Endothelial cell (in vitro differentiated cells): ENCODE data around the gene SORCS2. TPM values are rescaled to one million over a fixed set of nuclear protein-coding genes. Genes with fewer than 3 reads are reported as not detected.

Experiments
- DNase-seq: peaks from one replicate; pipeline ENCODE4 v3.0.0; 2021; ENCODE audit warnings: low spot score
- H3K27ac Mint-ChIP-seq: one replicate; pipeline ENCODE4 v1.8.0; 2021; ENCODE audit warnings: mixed read lengths, inconsistent platforms; ENCODE audit not compliant: unreplicated experiment
- H3K27me3 Mint-ChIP-seq: one replicate; pipeline ENCODE4 v1.8.0; 2021; ENCODE audit warnings: mild to moderate bottlenecking, moderate library complexity, mixed read lengths, inconsistent platforms; ENCODE audit not compliant: unreplicated experiment
- H3K36me3 Mint-ChIP-seq: one replicate; pipeline ENCODE4 v1.8.0; 2021; ENCODE audit warnings: mild to moderate bottlenecking, low read depth, mixed read lengths, inconsistent platforms; ENCODE audit not compliant: unreplicated experiment
- H3K4me1 Mint-ChIP-seq: one replicate; pipeline ENCODE4 v1.8.0; 2021; ENCODE audit warnings: mild to moderate bottlenecking, mixed read lengths, inconsistent platforms; ENCODE audit not compliant: unreplicated experiment
- H3K4me3 Mint-ChIP-seq: one replicate; pipeline ENCODE4 v1.8.0; 2021; ENCODE audit warnings: mild to moderate bottlenecking, mixed read lengths, inconsistent platforms; ENCODE audit not compliant: unreplicated experiment
- H3K9me3 Mint-ChIP-seq: one replicate; pipeline ENCODE4 v1.8.0; 2021; ENCODE audit warnings: mixed read lengths, inconsistent platforms; ENCODE audit not compliant: unreplicated experiment
- CTCF ChIP-seq: fragments of 200-600 bp; sonication (generic); IDR thresholded peaks from one replicate; pipeline ENCODE4 v1.5.0; 2021; ENCODE audit warnings: antibody characterized with exemption; ENCODE audit not compliant: unreplicated experiment
- total RNA-seq: library from RNA; stranded (reverse); fragmentation: NEBNext Ultra II Directional; extraction: Animal tissue kit (Norgen Biotek cat#: 25700); gene quantifications from one replicate; pipeline ENCODE4 v1.2.1, GENCODE V29; 2021; ENCODE audit not compliant: unreplicated experiment

Gene SORCS2
- total RNA-seq, 1 donor from 2014 or later: 1.3 TPM

GRCh38 chr4:7233006-7233580, 40.8 kb downstream of the SORCS2 start:
- no peak for DNase-seq
- Mint-ChIP-seq H3K4me1 (no peaks in the 10 kb centered on the region), H3K9me3 (no peaks in the 10 kb centered on the region), H3K4me3 (no peak overlapping the region), H3K27ac (no peak overlapping the region), H3K27me3 (peaks cover 16% of the 10 kb centered on the region), H3K36me3 (no peaks in the 10 kb centered on the region)
- TF ChIP-seq CTCF: no peak

GRCh38 chr4:7233601-7234000, 41.3 kb downstream of the SORCS2 start:
- no peaks in the 10 kb centered on the region for H3K9me3 Mint-ChIP-seq
- H3K36me3 Mint-ChIP-seq: no peaks in the 10 kb centered on the region
- DNase-seq: no peak
- H3K4me1 Mint-ChIP-seq: no peaks in the 10 kb centered on the region
- H3K27me3 Mint-ChIP-seq: peaks cover 16% of the 10 kb centered on the region
- H3K4me3 Mint-ChIP-seq: no peak overlapping the region
- no peak overlapping the region for H3K27ac Mint-ChIP-seq
- no peak for TF ChIP-seq CTCF

DNA sequence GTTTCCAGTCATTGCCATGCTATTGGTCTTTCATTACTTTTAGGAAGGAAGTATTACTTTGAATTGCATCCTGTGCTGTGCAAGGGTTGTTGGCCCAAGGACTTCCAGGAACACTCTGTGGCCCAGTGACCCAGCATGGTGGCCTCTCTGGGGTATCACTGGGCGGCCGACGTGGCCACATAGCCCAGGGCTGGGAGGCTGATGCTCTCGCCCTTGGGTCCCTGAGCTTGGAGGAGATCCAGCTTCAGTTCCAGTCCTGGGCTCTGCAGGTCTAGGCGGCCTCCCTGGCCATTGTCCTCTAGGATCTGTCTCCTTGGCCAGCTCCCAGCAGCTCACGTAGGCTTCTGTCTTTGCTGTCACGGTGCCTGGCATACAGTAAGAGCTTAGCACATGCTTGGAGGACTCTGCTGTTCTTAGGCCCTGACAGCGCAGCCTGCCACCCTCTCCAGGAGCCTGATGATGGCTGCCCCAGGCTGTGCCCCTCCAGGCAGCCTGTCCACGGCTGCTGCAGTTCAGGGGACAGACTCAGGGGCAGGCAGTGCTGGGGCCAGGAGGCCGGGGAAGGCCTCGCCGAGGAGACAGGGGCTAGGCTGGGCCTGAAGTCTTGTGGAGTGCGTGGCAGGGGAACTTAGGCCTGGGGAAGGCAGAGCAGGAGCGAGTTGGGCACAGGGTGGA, 42.2 kb downstream of the SORCS2 start:
- DNase-seq: no peak
- no peaks in the 10 kb centered on the region for H3K36me3 Mint-ChIP-seq
- TF ChIP-seq CTCF: no peak
- H3K4me3 Mint-ChIP-seq: no peak overlapping the region
- no peaks in the 10 kb centered on the region for H3K4me1 Mint-ChIP-seq
- no peaks in the 10 kb centered on the region for H3K9me3 Mint-ChIP-seq
- H3K27me3 Mint-ChIP-seq: peaks cover 16% of the 10 kb centered on the region
- no peak overlapping the region for H3K27ac Mint-ChIP-seq

GRCh38 chr4:7235030-7235380, 42.7 kb downstream of the SORCS2 start:
- no peak for TF ChIP-seq CTCF
- Mint-ChIP-seq H3K27ac (no peak overlapping the region), H3K36me3 (no peaks in the 10 kb centered on the region)

DNA sequence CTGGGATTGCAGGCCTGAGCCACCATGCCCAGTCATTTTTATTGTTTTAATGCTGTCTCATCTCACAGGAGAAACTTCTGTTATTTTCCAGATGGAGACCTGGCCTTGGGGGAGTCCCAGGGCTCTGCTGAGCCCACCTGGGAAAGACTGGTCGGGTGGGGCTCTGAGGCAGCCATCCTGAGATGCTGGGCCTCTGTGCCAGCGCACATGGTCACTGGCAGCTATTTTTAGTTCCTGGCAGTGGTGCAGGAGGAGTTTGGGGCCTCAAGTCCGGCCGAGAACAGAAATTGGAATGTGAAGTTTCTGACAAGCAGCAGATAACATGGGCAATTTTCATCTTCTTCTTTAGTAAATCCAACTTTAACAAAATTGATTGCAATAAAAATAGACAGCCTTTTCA, 44.5 kb downstream of the SORCS2 start:
- Mint-ChIP-seq H3K27ac (no peak overlapping the region), H3K4me1 (no peaks in the 10 kb centered on the region), H3K27me3 (peaks cover 16% of the 10 kb centered on the region), H3K9me3 (no peaks in the 10 kb centered on the region), H3K4me3 (no peak overlapping the region), H3K36me3 (no peaks in the 10 kb centered on the region)
- no peak for TF ChIP-seq CTCF
- DNase-seq: no peak

More at GRCh38 chr4:7235030-7235380, 42.7 kb downstream of the SORCS2 start:
- H3K4me3 Mint-ChIP-seq: no peak overlapping the region
- no peaks in the 10 kb centered on the region for H3K9me3 Mint-ChIP-seq
- no peak for DNase-seq
- peaks cover 16% of the 10 kb centered on the region for H3K27me3 Mint-ChIP-seq
- no peaks in the 10 kb centered on the region for H3K4me1 Mint-ChIP-seq
